Thyroid gland (tissue), 4 donors: Measurements from ENCODE around the gene NDUFAF5.

ENCODE experiments used
- CTCF ChIP-seq, 6 experiments: fragments of 200-600 bp in 3 of 6; fragments of 450-650 bp in 3 of 6; sonication (generic) in 3 of 6; IDR thresholded peaks; one replicate each; pipeline ENCODE4 v1.5.1; 2016 to 2019; ENCODE audit warnings: antibody characterized with exemption in 6 of 6, mild to moderate bottlenecking in 2 of 6, inconsistent platforms in 1 of 6, moderate library complexity in 1 of 6
- POLR2A ChIP-seq, 2 donors: fragments of 450-650 bp; IDR thresholded peaks; one replicate each; pipeline ENCODE4 v1.6.1; 2017; ENCODE audit warnings: antibody characterized with exemption in 2 of 2, mild to moderate bottlenecking in 2 of 2, moderate library complexity in 1 of 2

- TF ChIP-seq CTCF (IDR thresholded peaks at IDR 0.05) (no peak), POLR2A (IDR thresholded peaks at IDR 0.05) (no peak)
Measured at GRCh38 chr20:13831476-13831875, 46.6 kb downstream of the NDUFAF5 start.
